Karpas-422 (cell line): ENCODE data around the gene DIAPH1. TPM values are rescaled to one million over a fixed set of nuclear protein-coding genes. Genes with fewer than 3 reads are reported as not detected.

ENCODE experiments used
- DNase-seq: peaks from one replicate; pipeline ENCODE4 v3.0.0-alpha.2; 2015
- H2AFZ ChIP-seq: fragments of 200-600 bp; sonication (generic); 2 replicates; pipeline ENCODE4 v1.6.1; 2014; ENCODE audit warnings: antibody characterized with exemption, low read length, mixed read lengths
- H3K27ac ChIP-seq: fragments of 200-600 bp; sonication (generic); 2 replicates; pipeline ENCODE4 v1.5.1; 2014; ENCODE audit warnings: mild to moderate bottlenecking, low read length, moderate library complexity
- H3K27me3 ChIP-seq: fragments of 200-600 bp; sonication (generic); 2 replicates; pipeline ENCODE4 v1.6.1; 2014; ENCODE audit warnings: low read length, mixed read lengths
- H3K36me3 ChIP-seq: fragments of 200-600 bp; sonication (generic); 2 replicates; pipeline ENCODE4 v1.6.1; 2014; ENCODE audit warnings: low read length, mixed read lengths; ENCODE audit not compliant: insufficient read depth
- H3K4me1 ChIP-seq: fragments of 200-600 bp; sonication (generic); 2 replicates; pipeline ENCODE4 v1.6.1; 2014; ENCODE audit warnings: mild to moderate bottlenecking, low read length, mixed read lengths
- H3K4me2 ChIP-seq: fragments of 200-600 bp; sonication (generic); 2 replicates; pipeline ENCODE4 v1.6.1; 2014; ENCODE audit warnings: low read length, low read depth, mild to moderate bottlenecking; ENCODE audit not compliant: poor library complexity, severe bottlenecking
- H3K4me3 ChIP-seq: fragments of 200-600 bp; sonication (generic); 2 replicates; pipeline ENCODE4 v1.5.1; 2014; ENCODE audit warnings: mild to moderate bottlenecking, antibody characterized with exemption, low read length, mixed read lengths
- H3K79me2 ChIP-seq: fragments of 200-600 bp; sonication (generic); 2 replicates; pipeline ENCODE4 v1.6.1; 2014; ENCODE audit warnings: mild to moderate bottlenecking, low read length, mixed read lengths
- H3K9ac ChIP-seq: fragments of 200-600 bp; sonication (generic); 2 replicates; pipeline ENCODE4 v1.6.0; 2014; ENCODE audit warnings: low read length
- H3K9me2 ChIP-seq: fragments of 200-600 bp; sonication (generic), shearing (Covaris generic); replicated peaks from 2 replicates; pipeline ENCODE4 v1.6.0; 2014; ENCODE audit warnings: mild to moderate bottlenecking, low read length, moderate library complexity; ENCODE audit not compliant: insufficient read depth
- H3K9me3 ChIP-seq: fragments of 300-700, 200-600 bp; sonication (generic); 2 replicates; pipeline ENCODE4 v1.6.1; 2014; ENCODE audit warnings: low read length, mixed read lengths
- H4K20me1 ChIP-seq: fragments of 200-600 bp; sonication (generic); 2 replicates; pipeline ENCODE4 v1.6.1; 2014; ENCODE audit warnings: mild to moderate bottlenecking, antibody characterized with exemption, low read length, low read depth; ENCODE audit not compliant: insufficient read depth
- total RNA-seq: library from RNA; depleted of rRNA; stranded (reverse); fragments of >200 nt; shearing (Covaris generic); gene quantifications from 2 replicates; pipeline ENCODE4 v1.2.3, GENCODE V29; 2014; ENCODE audit warnings: low replicate concordance

DIAPH1 gene
- total RNA-seq, 1 experiment from 2014 or later, result 181 TPM

GRCh38 chr5:141586246-141586645, 32.6 kb downstream of the DIAPH1 start:
- peaks cover 52% of the 10 kb centered on the region for H3K79me2 ChIP-seq
- no peak for DNase-seq
- H3K4me1 ChIP-seq, result peaks cover 35% of the 10 kb centered on the region
- H3K36me3 ChIP-seq, result peaks cover 56% of the 10 kb centered on the region
- no peaks in the 10 kb centered on the region for H3K9me2 ChIP-seq
- no peaks in the 10 kb centered on the region for H4K20me1 ChIP-seq
- no peak overlapping the region for H3K4me3 ChIP-seq
- H3K4me2 ChIP-seq, result peak overlapping the region; percentile 4
- H2AFZ ChIP-seq, result no peak overlapping the region
- no peaks in the 10 kb centered on the region for H3K9me3 ChIP-seq
- peak overlapping the region; percentile 63; the same call in 1 of the 2 replicates for H3K27ac ChIP-seq
- H3K27me3 ChIP-seq, result no peaks in the 10 kb centered on the region
- H3K9ac ChIP-seq, result no peak overlapping the region

GRCh38 chr5:141585594-141585993, 33.2 kb downstream of the DIAPH1 start:
- H3K79me2 ChIP-seq, result peaks cover 45% of the 10 kb centered on the region
- peaks cover 62% of the 10 kb centered on the region for H3K36me3 ChIP-seq

GRCh38 chr5:141574122-141574510, 44.7 kb downstream of the DIAPH1 start:
- Histone ChIP-seq H3K27ac (peak overlapping the region; percentile 69), H3K79me2 (peaks cover 5% of the 10 kb centered on the region; the same call in 1 of the 2 replicates), H3K4me1 (peaks cover 47% of the 10 kb centered on the region), H3K4me3 (no peak overlapping the region), H3K36me3 (peaks cover 72% of the 10 kb centered on the region), H3K4me2 (no peak overlapping the region), H2AFZ (no peak overlapping the region), H3K9ac (no peak overlapping the region), H3K27me3 (no peaks in the 10 kb centered on the region), H3K9me2 (no peaks in the 10 kb centered on the region), H3K9me3 (no peaks in the 10 kb centered on the region), H4K20me1 (no peaks in the 10 kb centered on the region)
- DNase-seq, result no peak

More at GRCh38 chr5:141585594-141585993, 33.2 kb downstream of the DIAPH1 start:
- H4K20me1 ChIP-seq, result no peaks in the 10 kb centered on the region
- no peak overlapping the region for H3K9ac ChIP-seq
- peak overlapping the region; percentile 4 for H3K4me2 ChIP-seq
- H3K9me3 ChIP-seq, result no peaks in the 10 kb centered on the region
- H3K9me2 ChIP-seq, result no peaks in the 10 kb centered on the region
- no peaks in the 10 kb centered on the region for H3K27me3 ChIP-seq
- peak overlapping the region; percentile 63; the same call in 1 of the 2 replicates for H3K27ac ChIP-seq
- H2AFZ ChIP-seq, result no peak overlapping the region
- no peak for DNase-seq
- H3K4me3 ChIP-seq, result no peak overlapping the region
- peaks cover 32% of the 10 kb centered on the region for H3K4me1 ChIP-seq

GRCh38 chr5:141573489-141574121, 45.2 kb downstream of the DIAPH1 start:
- no peaks in the 10 kb centered on the region for H3K9me2 ChIP-seq
- H3K4me1 ChIP-seq, result peaks cover 52% of the 10 kb centered on the region
- H3K4me2 ChIP-seq, result no peak overlapping the region
- no peaks in the 10 kb centered on the region for H4K20me1 ChIP-seq
- H3K27ac ChIP-seq, result peak overlapping the region; percentile 69
- H3K27me3 ChIP-seq, result no peaks in the 10 kb centered on the region
- H2AFZ ChIP-seq, result no peak overlapping the region
- no peak for DNase-seq
- peaks cover 67% of the 10 kb centered on the region for H3K36me3 ChIP-seq
- H3K9me3 ChIP-seq, result no peaks in the 10 kb centered on the region
- peaks cover 3% of the 10 kb centered on the region; the same call in 1 of the 2 replicates for H3K79me2 ChIP-seq
- no peak overlapping the region for H3K9ac ChIP-seq
- no peak overlapping the region for H3K4me3 ChIP-seq

GRCh38 chr5:141570655-141571054, 48.1 kb downstream of the DIAPH1 start:
- H3K4me2 ChIP-seq, result peak overlapping the region; percentile 56
- H3K9ac ChIP-seq, result peak overlapping the region; percentile 8; the same call in 1 of the 2 replicates
- H3K36me3 ChIP-seq, result peaks cover 59% of the 10 kb centered on the region
- H3K79me2 ChIP-seq, result peaks cover 18% of the 10 kb centered on the region; the same call in 1 of the 2 replicates
- H3K9me2 ChIP-seq, result no peaks in the 10 kb centered on the region
- no peaks in the 10 kb centered on the region for H3K27me3 ChIP-seq
- H3K27ac ChIP-seq, result peak overlapping the region; percentile 91
- H3K4me1 ChIP-seq, result peaks cover 60% of the 10 kb centered on the region
- no peak overlapping the region for H3K4me3 ChIP-seq
- H4K20me1 ChIP-seq, result no peaks in the 10 kb centered on the region
- no peaks in the 10 kb centered on the region for H3K9me3 ChIP-seq
- H2AFZ ChIP-seq, result no peak overlapping the region
- peak; percentile 67 for DNase-seq

GRCh38 chr5:141567513-141568117, 51.2 kb downstream of the DIAPH1 start:
- Histone ChIP-seq H4K20me1 (no peaks in the 10 kb centered on the region), H3K4me3 (no peak overlapping the region), H3K4me1 (peaks cover 55% of the 10 kb centered on the region), H2AFZ (no peak overlapping the region), H3K79me2 (peaks cover 32% of the 10 kb centered on the region), H3K9me2 (no peaks in the 10 kb centered on the region), H3K36me3 (peaks cover 62% of the 10 kb centered on the region), H3K27me3 (no peaks in the 10 kb centered on the region), H3K4me2 (no peak overlapping the region), H3K9ac (no peak overlapping the region), H3K27ac (peak overlapping the region; percentile 59), H3K9me3 (no peaks in the 10 kb centered on the region)
- DNase-seq, result peak; percentile 61

- Histone ChIP-seq H3K9me2 (no peaks in the 10 kb centered on the region), H3K9ac (no peak overlapping the region), H3K4me2 (no peak overlapping the region), H3K27ac (peak overlapping the region; percentile 28), H3K79me2 (peaks cover 35% of the 10 kb centered on the region), H3K4me1 (peaks cover 38% of the 10 kb centered on the region), H3K9me3 (no peaks in the 10 kb centered on the region), H3K36me3 (peaks cover 59% of the 10 kb centered on the region), H4K20me1 (no peaks in the 10 kb centered on the region), H2AFZ (no peak overlapping the region), H3K4me3 (no peak overlapping the region), H3K27me3 (no peaks in the 10 kb centered on the region)
- no peak for DNase-seq
Measured at GRCh38 chr5:141565826-141566570, 52.8 kb downstream of the DIAPH1 start.

- peaks cover 29% of the 10 kb centered on the region for H3K4me1 ChIP-seq
- peaks cover 62% of the 10 kb centered on the region for H3K36me3 ChIP-seq
- H3K27me3 ChIP-seq, result no peaks in the 10 kb centered on the region
- peaks cover 38% of the 10 kb centered on the region for H3K79me2 ChIP-seq
- H3K27ac ChIP-seq, result peak overlapping the region; percentile 59
- H3K9ac ChIP-seq, result no peak overlapping the region; the same call in 1 of the 2 replicates
- DNase-seq, result peak; percentile 96
- H3K9me3 ChIP-seq, result no peaks in the 10 kb centered on the region
- H3K9me2 ChIP-seq, result no peaks in the 10 kb centered on the region
- H3K4me2 ChIP-seq, result no peak overlapping the region
- H3K4me3 ChIP-seq, result no peak overlapping the region
- no peak overlapping the region for H2AFZ ChIP-seq
- no peaks in the 10 kb centered on the region for H4K20me1 ChIP-seq
Measured at GRCh38 chr5:141564216-141564692, 54.5 kb downstream of the DIAPH1 start.
